Measurements from ENCODE around the gene PIEZO1.
A peak's percentile ranks its signal among the peaks of the same experiment; 100 is the strongest.

Gene PIEZO1

DNA sequence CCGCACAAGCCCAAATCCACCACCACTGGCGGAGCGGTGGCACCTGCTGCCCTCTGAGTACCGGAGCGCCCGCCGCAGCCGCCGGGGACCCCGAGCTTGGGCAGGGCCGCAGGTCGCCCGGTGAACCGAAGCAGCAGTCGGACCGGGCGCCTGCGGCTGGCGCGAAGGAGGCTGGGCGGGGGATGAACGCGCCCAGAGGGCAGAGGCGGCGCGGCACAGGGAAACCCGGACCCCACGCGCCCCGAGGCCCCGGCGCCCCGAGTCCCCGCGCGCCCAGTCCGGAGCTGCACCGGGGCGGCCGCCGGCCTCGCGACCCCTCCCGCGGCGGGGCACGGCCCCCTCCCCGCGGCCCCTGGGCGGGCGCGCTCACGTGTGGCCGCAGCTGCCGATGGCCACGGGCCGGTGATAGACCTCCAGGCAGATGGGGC, 79.2 kb downstream of the PIEZO1 start:
- DNase-seq (ENCODE audit: low read depth), result no peak

DNA sequence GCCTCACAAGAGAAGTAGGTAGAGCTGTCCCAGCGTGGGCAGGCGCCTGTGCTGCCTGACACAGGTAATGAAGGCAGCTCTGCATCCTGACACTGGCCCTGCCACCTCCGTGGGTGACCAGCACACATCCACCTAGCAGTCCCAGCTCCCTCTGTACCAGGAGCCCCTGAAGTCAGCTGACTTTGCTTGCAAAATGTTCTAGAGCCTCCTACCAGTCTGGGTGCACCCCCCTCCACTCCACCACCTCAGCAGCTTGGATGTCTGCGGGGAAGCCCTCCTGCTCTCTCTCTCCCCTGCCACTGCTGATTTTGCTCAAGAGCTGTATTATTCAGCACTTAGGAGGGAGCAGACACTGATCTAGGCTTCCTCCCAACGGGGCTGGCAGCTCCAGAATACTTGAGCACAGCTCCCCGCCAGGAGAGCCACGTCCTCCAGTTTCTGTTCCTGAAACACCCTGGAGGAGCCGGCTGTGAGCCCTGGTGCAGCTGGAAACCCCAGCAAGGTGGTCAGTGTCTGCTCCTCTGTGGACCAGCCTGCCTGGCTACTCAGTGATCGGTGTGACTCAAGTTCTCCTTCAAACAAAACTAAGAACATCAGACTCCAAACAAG, 79.8 kb downstream of the PIEZO1 start:
- DNase-seq (ENCODE audit: low read depth), result no peak

GRCh38 chr16:88703486-88704309, 81.3 kb downstream of the PIEZO1 start:
- DNase-seq (ENCODE audit: low read depth), result peak; percentile 56

- DNase-seq (ENCODE audit: low read depth), result no peak
Observed at GRCh38 chr16:88702371-88703210, 82.4 kb downstream of the PIEZO1 start.

DNA sequence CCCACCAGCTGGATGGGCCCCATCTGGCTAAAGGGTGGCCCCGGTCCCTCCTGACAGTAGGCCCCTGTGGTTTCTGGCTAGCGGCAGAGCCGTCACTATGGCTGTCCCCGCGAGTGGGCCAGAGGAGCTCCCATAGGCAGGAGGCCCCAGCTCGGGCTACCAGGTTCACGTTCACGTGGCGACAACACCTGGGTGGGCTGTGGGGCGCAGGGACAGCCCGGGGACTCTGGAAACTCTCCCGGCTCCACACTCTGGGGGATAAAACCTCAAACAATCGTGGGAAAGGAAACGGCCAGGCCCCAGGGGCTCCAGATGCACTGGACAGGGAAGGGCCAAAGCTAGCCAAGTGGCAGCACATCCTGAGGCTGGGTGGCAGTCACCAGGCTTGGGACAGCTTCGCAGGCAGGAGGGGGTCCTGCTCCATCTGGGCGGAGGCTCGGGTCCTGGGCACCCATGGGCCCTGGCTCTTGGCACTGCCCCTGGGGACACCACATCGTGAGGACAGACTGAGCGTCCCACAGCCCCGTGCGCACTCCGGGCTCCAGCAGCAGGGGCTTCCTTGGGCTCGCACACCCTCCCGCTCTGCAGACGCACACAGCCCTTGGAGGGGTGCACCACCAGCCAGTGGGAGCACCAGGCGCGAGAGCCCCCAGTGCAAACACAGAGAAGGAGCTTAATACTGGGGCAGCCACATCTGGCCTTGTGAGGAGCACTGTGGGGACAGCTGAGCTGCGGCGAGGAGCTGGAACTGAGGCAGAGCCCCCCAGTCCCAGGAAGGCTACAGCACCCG, 83.2 kb downstream of the PIEZO1 start:
- no peak for DNase-seq (ENCODE audit: low read depth)

- DNase-seq (ENCODE audit: low read depth), result peak; percentile 91
Observed at GRCh38 chr16:88700636-88701482, 84.2 kb downstream of the PIEZO1 start.

GRCh38 chr16:88700322-88700635, 84.7 kb downstream of the PIEZO1 start:
- no peak for DNase-seq (ENCODE audit: low read depth)

GRCh38 chr16:88699180-88699579, 85.8 kb downstream of the PIEZO1 start:
- no peak for DNase-seq (ENCODE audit: low read depth)

- no peak for DNase-seq (ENCODE audit: low read depth)
Observed at GRCh38 chr16:88698646-88699045, 86.4 kb downstream of the PIEZO1 start.

DNA sequence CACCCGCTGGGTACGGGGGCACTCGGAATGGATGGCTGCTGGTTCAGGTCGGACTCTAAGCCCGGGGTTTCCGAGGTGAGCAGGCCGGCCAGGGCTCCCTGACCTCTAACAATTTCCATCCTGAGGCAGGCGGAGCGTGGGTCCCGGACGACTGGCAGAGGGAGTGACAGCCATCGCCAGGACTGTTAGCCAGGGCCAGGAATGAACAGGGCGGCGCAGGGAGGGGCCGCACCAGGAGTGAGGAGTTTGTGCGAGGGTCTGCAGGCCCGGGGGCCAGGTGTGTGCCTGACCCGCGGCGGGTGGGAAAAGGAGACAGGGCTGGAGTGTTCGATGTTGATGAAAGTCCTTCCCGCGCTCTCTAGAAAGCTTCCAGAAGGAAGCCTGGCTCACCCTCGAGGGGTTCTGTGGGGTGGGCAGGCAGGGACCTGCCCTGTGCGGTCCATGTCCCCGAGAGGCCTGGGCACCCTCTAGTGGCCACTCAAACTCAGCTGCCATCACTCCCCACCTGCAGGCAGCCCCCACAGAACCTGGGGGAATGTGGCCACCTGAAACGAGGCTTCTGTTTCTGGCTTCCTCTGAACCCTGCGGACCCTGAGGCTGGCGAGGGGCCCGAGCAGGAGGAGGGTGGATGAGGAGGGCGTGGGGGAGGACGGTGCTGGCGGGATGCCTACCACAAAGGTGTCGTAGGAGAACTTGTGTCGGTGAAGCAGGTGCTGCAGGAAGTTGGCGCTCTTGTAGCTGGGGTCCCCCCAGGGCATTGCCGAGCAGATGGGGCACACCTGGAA, 87.0 kb downstream of the PIEZO1 start:
- no peak for DNase-seq (ENCODE audit: low read depth)

- no peak for DNase-seq (ENCODE audit: low read depth)
Observed at GRCh38 chr16:88697116-88697830, 87.7 kb downstream of the PIEZO1 start.

GRCh38 chr16:88696441-88696840, 88.6 kb downstream of the PIEZO1 start:
- no peak for DNase-seq (ENCODE audit: low read depth)

DNA sequence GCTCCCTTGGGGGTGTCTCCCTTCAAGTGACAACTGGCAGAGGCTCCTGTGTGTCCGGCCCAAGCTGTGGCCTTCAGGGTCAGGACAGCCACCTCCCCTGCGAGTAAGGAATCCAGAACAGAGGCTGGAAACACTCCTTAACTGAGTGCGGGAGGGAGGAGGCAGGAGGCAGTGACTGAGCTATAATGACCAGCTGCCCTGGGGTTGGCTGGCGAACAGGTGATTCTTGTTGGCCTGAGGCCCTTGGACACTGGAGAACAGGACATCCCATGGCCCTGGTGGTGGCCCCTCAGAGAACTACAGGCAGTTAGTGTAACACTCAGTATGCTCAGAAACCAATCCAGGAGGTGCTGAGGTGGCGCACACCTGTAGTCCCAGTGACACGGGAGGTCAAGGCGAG, 89.3 kb downstream of the PIEZO1 start:
- no peak for DNase-seq (ENCODE audit: low read depth)

DNA sequence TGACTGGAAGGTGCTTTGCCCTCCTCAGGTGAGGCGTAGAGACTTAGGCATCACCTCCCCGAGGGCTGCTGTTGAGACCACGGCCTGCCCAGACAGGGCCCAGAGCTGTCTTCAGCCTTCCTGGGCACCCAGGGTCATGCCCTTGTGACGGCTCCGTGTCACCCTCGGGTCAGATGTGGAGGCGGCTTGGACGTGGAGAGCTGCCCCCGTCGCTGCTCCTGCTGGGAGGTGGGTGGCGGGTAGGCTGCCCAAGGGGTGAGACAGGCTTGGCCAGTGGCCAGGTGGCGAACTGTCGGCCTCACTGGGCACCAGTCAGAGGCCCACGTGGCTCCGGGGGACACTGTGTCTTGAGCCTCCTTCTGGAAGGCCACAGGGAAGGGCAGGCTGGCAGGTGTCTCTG, 89.8 kb downstream of the PIEZO1 start:
- DNase-seq (ENCODE audit: low read depth), result no peak

- no peak for DNase-seq (ENCODE audit: low read depth)
Observed at GRCh38 chr16:88694221-88695087, 90.6 kb downstream of the PIEZO1 start.

DNA sequence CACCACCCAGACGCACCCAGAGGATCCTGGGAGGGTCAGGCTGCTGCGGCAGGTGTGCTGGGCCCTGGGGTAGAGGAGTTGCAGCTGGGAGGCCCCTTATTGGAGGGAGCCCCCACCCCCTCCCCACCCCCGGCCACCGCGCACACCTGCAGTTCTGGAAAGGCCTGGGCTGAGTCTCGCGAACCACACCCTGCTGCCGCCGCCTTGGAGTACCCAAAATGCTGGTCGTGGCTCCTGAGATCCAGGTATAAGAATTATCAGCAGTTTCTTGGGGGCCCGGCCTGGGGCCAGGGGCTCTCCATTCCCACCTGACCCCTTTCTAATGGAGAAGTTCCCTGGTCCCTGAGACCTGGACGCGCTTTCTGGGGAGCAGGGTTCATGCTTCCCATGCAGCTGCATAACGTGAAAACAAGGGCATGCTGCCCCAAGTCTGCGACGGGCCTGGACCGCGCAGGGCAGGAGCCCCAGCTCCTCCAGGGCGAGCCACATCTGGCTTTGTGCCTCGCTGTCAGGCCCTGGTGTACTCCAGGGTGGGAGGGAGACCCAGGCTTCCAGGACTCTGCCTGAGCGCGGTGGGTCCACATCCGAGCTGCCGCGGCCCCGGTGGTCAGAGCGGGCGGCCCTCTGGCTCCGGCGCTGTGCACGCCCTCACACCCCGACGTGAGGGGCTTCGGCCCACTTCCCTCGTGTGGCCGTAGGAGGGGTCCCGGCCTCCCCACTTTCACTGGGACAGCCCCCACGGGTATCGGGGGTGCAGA, 91.4 kb downstream of the PIEZO1 start:
- DNase-seq (ENCODE audit: low read depth), result no peak

DNA sequence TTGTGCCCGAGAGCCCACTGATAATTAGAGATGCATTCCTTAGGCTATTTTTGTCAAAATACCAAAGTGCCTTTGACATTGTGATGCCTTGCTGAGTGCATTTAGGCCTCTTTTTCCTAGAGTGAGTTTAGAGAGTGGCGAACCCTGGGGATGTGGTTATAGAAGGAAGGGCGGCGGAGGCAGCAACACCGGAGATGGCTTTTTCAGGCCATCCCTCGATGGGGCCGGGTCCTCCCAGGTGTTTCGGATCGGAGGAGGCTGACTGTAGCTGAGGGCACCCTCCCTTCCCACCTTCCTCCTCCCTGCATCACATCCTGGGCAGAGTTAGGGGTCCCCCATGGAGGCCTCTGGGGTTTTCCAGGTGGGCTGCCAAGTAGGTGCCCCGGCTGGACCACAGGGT, 92.2 kb downstream of the PIEZO1 start:
- no peak for DNase-seq (ENCODE audit: low read depth)
